ENCODE measurements around the gene PXDN. TPM values are rescaled to one million over a fixed set of nuclear protein-coding genes. Genes with fewer than 3 reads are reported as not detected.
A peak's percentile ranks its signal among the peaks of the same experiment; 100 is the strongest.
"Not testable (repeated sequence)": the region's sequence is repeated elsewhere in the genome, so short reads cannot be mapped to it uniquely, and the experiment has no call there.

The PXDN gene
- total RNA-seq, 1 donor from 2014 or later: 38.1 TPM

- ATAC-seq (no peak), DNase-seq (ENCODE audit: low spot score) (no peak)
- intact Hi-C loops (cut with DNase I): no loop called here
Observed at GRCh38 chr2:1716441-1716840, 27.9 kb downstream of the PXDN start.

- ATAC-seq; intact Hi-C loops (cut with DNase I); DNase-seq (ENCODE audit: low spot score): not testable (repeated sequence)
Observed at GRCh38 chr2:1716014-1716305, 28.4 kb downstream of the PXDN start.

- DNase-seq (ENCODE audit: low spot score) (no peak), ATAC-seq (peak; percentile 57)
- intact Hi-C loops (cut with DNase I): no loop called here
Observed at GRCh38 chr2:1715184-1716013, 28.9 kb downstream of the PXDN start.

GRCh38 chr2:1714291-1715064, 29.8 kb downstream of the PXDN start:
- ATAC-seq: no peak
- DNase-seq (ENCODE audit: low spot score): no peak
- intact Hi-C loops (cut with DNase I): no loop called here

- intact Hi-C loops (cut with DNase I): no loop called here
- no peak for DNase-seq (ENCODE audit: low spot score)
- ATAC-seq: no peak
Observed at GRCh38 chr2:1713839-1714236, 30.5 kb downstream of the PXDN start.

- DNase-seq (ENCODE audit: low spot score) (no peak), ATAC-seq (no peak)
- intact Hi-C loops (cut with DNase I): no loop called here
Observed at GRCh38 chr2:1713142-1713838, 31.0 kb downstream of the PXDN start.

GRCh38 chr2:1709946-1710560, 34.3 kb downstream of the PXDN start:
- intact Hi-C loops (cut with DNase I): no loop called here
- DNase-seq (ENCODE audit: low spot score): no peak
- ATAC-seq: no peak

GRCh38 chr2:1709335-1709605, 35.0 kb downstream of the PXDN start:
- intact Hi-C loops (cut with DNase I): no loop called here
- DNase-seq (ENCODE audit: low spot score) (no peak), ATAC-seq (no peak)

- DNase-seq (ENCODE audit: low spot score): no peak
- ATAC-seq: peak; percentile 25
- intact Hi-C loops (cut with DNase I): no loop called here
Observed at GRCh38 chr2:1708476-1709334, 35.6 kb downstream of the PXDN start.

- intact Hi-C loops (cut with DNase I): no loop called here
- ATAC-seq (peak; percentile 91), DNase-seq (ENCODE audit: low spot score) (peak; percentile 81)
Observed at GRCh38 chr2:1707771-1708418, 36.4 kb downstream of the PXDN start.

- DNase-seq (ENCODE audit: low spot score); intact Hi-C loops (cut with DNase I); ATAC-seq: not testable (repeated sequence)
Observed at GRCh38 chr2:1706089-1706841, 38.0 kb downstream of the PXDN start.

GRCh38 chr2:1705557-1706076, 38.7 kb downstream of the PXDN start:
- no peak for ATAC-seq
- intact Hi-C loops (cut with DNase I): no loop called here
- no peak for DNase-seq (ENCODE audit: low spot score)

- ATAC-seq (no peak), DNase-seq (ENCODE audit: low spot score) (no peak)
- intact Hi-C loops (cut with DNase I): no loop called here
Observed at GRCh38 chr2:1704631-1705556, 39.4 kb downstream of the PXDN start.

GRCh38 chr2:1702186-1702565, 42.1 kb downstream of the PXDN start:
- no peak for DNase-seq (ENCODE audit: low spot score)
- intact Hi-C loops (cut with DNase I): no loop called here
- peak; percentile 45 for ATAC-seq

- DNase-seq (ENCODE audit: low spot score): no peak
- peak; percentile 63 for ATAC-seq
- intact Hi-C loops (cut with DNase I): no loop called here
Observed at GRCh38 chr2:1701556-1702185, 42.6 kb downstream of the PXDN start.

GRCh38 chr2:1701020-1701419, 43.3 kb downstream of the PXDN start:
- intact Hi-C loops (cut with DNase I): no loop called here
- DNase-seq (ENCODE audit: low spot score) (no peak), ATAC-seq (no peak)
